ENCODE measurements around the gene NUTM2D.
"Not testable (repeated sequence)": the region's sequence is repeated elsewhere in the genome, so short reads cannot be mapped to it uniquely, and the experiment has no call there.

NUTM2D gene

DNA sequence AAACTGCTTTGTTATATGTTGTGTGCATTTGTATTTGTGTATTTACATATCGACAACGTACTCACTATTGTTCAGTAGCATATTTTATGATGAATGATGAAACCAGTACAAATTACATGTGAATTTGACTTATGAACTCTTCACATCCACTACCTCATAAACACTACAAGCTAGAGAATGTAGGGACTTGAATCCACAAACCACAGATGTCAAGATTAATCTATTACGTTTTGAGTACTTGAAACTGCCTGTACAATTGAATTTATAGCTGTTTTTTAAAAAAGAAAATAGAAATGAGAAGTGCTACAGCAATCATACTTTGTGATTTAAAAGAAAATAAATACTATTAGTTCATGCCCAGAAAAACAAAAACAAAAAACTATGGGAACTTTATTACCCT lies 4.7 kb upstream of the NUTM2D start:
- POLR2A ChIA-PET; H3K27ac ChIP-seq (ENCODE audit: extremely low read depth, low read depth, low read length); CTCF ChIA-PET: not testable (repeated sequence)

DNA sequence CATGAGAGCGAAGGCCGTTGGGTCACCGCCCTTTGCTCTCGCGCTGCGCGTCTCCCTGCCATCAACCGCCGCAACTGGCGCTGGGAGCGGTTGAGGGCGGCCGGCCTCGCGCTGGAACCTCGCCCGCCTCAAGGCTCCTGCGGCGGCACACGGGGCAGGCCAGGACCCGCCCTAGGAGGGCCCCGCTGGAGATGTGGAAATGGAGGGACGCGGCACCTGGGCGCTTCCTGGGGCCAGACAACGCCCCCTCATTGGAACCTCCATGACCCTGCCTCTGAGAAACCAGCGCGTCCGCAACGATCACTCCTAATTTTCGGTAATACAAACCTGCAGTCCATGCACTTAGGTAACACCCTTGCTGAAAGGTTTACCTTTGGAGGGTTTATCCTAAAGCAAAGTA lies 2.4 kb upstream of the NUTM2D start:
- H3K36me3 ChIP-seq (ENCODE audit: control insufficient read depth in 2 of 2, insufficient read depth in 1 of 2, low read length in 2 of 2); POLR2A ChIA-PET; H3K27ac ChIP-seq (ENCODE audit: extremely low read depth, low read depth, low read length); H3K4me3 ChIP-seq (ENCODE audit: low read depth, low read length); H3K4me1 ChIP-seq (ENCODE audit: control insufficient read depth, insufficient read depth, low read length); H3K9me3 ChIP-seq (ENCODE audit: control insufficient read depth, insufficient read depth, low read depth, low read length); CTCF ChIA-PET: not testable (repeated sequence)

More for the DNA sequence above, 4.7 kb upstream of the NUTM2D start:
- H3K4me1 ChIP-seq (ENCODE audit: control insufficient read depth, insufficient read depth, low read length); H3K36me3 ChIP-seq (ENCODE audit: control insufficient read depth in 2 of 2, insufficient read depth in 1 of 2, low read length in 2 of 2); H3K4me3 ChIP-seq (ENCODE audit: low read depth, low read length); H3K9me3 ChIP-seq (ENCODE audit: control insufficient read depth, insufficient read depth, low read depth, low read length): not testable (repeated sequence)
- TF ChIP-seq, protein P1, sequence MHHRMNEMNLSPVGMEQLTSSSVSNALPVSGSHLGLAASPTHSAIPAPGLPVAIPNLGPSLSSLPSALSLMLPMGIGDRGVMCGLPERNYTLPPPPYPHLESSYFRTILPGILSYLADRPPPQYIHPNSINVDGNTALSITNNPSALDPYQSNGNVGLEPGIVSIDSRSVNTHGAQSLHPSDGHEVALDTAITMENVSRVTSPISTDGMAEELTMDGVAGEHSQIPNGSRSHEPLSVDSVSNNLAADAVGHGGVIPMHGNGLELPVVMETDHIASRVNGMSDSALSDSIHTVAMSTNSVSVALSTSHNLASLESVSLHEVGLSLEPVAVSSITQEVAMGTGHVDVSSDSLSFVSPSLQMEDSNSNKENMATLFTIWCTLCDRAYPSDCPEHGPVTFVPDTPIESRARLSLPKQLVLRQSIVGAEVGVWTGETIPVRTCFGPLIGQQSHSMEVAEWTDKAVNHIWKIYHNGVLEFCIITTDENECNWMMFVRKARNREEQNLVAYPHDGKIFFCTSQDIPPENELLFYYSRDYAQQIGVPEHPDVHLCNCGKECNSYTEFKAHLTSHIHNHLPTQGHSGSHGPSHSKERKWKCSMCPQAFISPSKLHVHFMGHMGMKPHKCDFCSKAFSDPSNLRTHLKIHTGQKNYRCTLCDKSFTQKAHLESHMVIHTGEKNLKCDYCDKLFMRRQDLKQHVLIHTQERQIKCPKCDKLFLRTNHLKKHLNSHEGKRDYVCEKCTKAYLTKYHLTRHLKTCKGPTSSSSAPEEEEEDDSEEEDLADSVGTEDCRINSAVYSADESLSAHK (tag by site-specific recombination; IDR thresholded peaks at IDR 0.05) = peak; percentile 79; the same call in 1 of the 2 replicates
- TF ChIP-seq ZNF335 (tag by site-specific recombination; conservative IDR thresholded peaks at IDR 0.05) = peak; percentile 36; the same call in 1 of the 2 replicates

DNA sequence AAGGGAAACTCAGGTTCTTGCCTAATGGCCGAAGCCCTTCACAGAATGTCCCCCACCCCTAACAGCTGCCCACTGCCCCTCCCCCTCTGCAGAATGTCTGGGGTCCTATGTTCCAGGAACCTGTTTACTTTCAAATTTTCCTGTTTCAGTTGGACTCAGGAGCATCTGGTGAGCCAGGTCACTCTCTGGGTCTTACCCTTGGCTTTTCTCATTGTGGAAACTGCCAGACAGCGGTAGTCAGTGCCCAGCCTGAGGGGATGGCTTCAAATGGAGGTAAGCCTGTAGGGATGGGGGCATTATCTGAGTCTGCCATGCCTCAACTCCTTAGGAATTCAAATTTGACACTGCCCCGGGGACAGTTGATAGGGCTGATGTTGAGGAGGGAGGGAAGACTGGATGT lies 615 bp downstream of the NUTM2D start:
- H3K36me3 ChIP-seq (ENCODE audit: control insufficient read depth in 2 of 2, insufficient read depth in 1 of 2, low read length in 2 of 2); H3K9me3 ChIP-seq (ENCODE audit: control insufficient read depth, insufficient read depth, low read depth, low read length); CTCF ChIA-PET; H3K4me1 ChIP-seq (ENCODE audit: control insufficient read depth, insufficient read depth, low read length); H3K27ac ChIP-seq (ENCODE audit: extremely low read depth, low read depth, low read length); H3K4me3 ChIP-seq (ENCODE audit: low read depth, low read length); POLR2A ChIA-PET: not testable (repeated sequence)

DNA sequence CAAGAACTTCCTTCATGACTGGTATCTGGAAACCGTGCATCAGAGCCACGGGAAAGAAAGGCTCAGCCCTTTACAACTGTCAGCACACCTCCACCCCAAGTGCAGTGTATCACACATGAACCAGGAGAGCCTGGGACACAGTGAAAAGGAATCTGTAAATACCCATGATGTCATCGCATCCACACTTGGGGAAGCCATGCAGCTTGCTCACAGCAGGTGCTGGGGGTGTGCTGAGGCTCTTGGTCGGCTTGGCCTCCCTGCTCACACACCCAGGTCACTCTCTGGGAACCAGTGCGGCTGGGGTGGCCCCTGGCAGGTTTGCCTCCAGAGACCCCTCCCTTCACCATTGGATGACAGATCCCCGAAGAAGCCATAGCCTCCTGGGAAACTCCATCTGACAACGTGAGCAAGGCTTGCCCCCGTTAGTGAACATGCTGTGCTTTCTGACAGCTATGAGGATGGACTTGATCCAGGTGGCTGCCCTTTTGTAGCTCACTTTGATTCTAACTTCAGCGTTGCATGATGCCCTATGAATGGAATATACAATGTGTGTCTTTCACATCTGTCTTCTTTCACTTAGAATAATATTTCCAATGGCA lies 12.1 kb downstream of the NUTM2D start:
- POLR2A ChIA-PET; H3K4me3 ChIP-seq (ENCODE audit: low read depth, low read length): not testable (repeated sequence)

DNA sequence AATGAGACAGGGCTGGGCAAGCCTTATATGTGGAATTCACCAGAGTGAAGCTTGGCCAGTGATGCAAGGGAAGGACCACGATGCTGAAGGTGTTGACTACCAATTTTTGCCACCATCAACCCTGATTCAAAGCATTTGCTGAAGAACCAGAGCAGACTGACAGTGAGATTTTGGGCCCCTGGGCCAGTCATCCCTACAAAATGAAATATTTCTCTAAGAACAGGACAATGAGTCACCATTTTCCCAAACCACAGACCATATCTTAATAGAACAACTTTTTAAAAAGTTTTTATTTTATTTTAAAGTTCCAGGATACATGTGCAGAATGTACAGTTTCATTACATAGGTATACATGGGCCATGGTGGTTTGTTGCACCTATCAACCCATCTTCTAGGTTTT lies 16.5 kb downstream of the NUTM2D start:
- H3K27ac ChIP-seq (ENCODE audit: extremely low read depth, low read depth, low read length); POLR2A ChIA-PET; H3K4me1 ChIP-seq (ENCODE audit: control insufficient read depth, insufficient read depth, low read length); CTCF ChIA-PET; H3K9me3 ChIP-seq (ENCODE audit: control insufficient read depth, insufficient read depth, low read depth, low read length); H3K36me3 ChIP-seq (ENCODE audit: control insufficient read depth in 2 of 2, insufficient read depth in 1 of 2, low read length in 2 of 2); H3K4me3 ChIP-seq (ENCODE audit: low read depth, low read length): not testable (repeated sequence)

More for the DNA sequence above, 12.1 kb downstream of the NUTM2D start:
- H3K9me3 ChIP-seq (ENCODE audit: control insufficient read depth, insufficient read depth, low read depth, low read length); CTCF ChIA-PET; H3K36me3 ChIP-seq (ENCODE audit: control insufficient read depth in 2 of 2, insufficient read depth in 1 of 2, low read length in 2 of 2); H3K27ac ChIP-seq (ENCODE audit: extremely low read depth, low read depth, low read length); H3K4me1 ChIP-seq (ENCODE audit: control insufficient read depth, insufficient read depth, low read length): not testable (repeated sequence)

DNA sequence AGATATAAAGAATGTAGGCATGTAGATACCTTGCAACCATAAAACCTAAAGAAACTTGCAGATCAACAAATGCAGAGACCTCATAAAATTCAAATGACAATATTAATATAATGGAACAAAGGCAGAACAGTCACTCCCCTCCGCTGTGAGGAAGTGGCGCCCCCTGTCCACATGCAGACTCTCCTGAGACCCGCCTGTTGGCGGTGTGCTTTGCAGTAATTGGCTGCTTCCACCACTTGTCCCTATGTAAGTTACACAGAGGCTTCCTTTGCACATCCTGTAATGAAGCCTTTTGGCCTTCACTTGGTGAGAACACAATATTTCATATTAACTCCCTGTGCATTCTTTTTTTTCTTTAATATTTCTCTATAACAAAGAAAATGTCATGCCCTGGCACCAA lies 21.6 kb downstream of the NUTM2D start:
- H3K27ac ChIP-seq (ENCODE audit: extremely low read depth, low read depth, low read length); H3K4me3 ChIP-seq (ENCODE audit: low read depth, low read length); H3K9me3 ChIP-seq (ENCODE audit: control insufficient read depth, insufficient read depth, low read depth, low read length); POLR2A ChIA-PET; CTCF ChIA-PET; H3K4me1 ChIP-seq (ENCODE audit: control insufficient read depth, insufficient read depth, low read length); H3K36me3 ChIP-seq (ENCODE audit: control insufficient read depth in 2 of 2, insufficient read depth in 1 of 2, low read length in 2 of 2): not testable (repeated sequence)

DNA sequence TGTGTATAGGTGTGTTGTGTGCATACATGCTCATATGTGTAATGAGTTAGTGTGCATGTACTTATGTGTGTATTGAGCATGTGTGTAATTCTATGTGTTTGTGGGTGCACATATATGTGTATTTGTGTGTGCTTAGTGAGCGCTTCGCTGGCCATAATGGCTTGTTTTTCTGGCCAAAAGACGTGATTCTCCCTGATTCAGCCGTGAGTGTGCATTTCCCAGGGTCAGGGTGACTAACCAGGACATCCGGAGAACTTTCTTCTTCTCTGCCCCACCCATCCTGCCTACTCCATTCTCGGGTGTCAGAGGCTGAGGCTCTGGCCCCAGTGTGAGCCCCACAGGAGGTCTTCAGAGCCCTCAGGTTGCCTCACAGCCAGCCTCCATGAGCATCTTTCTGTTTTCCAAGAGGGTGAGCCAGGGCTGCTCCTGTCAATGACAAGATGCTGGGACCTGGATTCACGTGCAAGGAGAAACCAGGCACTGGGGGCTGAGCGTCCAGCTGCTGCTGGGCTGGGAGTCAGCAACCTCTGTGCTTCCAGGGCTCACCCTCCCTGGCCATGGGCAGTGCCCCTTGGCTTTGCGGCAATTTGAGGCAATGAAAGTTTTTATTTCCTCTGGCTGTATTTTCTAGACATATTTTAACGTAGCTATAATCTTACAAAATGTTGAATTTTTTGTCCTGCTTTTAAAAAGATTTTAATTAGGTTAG lies 25.8 kb downstream of the NUTM2D start:
- H3K4me3 ChIP-seq (ENCODE audit: low read depth, low read length); H3K9me3 ChIP-seq (ENCODE audit: control insufficient read depth, insufficient read depth, low read depth, low read length); H3K4me1 ChIP-seq (ENCODE audit: control insufficient read depth, insufficient read depth, low read length); POLR2A ChIA-PET; H3K27ac ChIP-seq (ENCODE audit: extremely low read depth, low read depth, low read length); H3K36me3 ChIP-seq (ENCODE audit: control insufficient read depth in 2 of 2, insufficient read depth in 1 of 2, low read length in 2 of 2): not testable (repeated sequence)
- CTCF ChIA-PET = interaction anchor here (0.7 kb wide), 1 partner anchor 879 kb away, joined by 5 read pairs; no protein-coding TSS in a partner anchor

DNA sequence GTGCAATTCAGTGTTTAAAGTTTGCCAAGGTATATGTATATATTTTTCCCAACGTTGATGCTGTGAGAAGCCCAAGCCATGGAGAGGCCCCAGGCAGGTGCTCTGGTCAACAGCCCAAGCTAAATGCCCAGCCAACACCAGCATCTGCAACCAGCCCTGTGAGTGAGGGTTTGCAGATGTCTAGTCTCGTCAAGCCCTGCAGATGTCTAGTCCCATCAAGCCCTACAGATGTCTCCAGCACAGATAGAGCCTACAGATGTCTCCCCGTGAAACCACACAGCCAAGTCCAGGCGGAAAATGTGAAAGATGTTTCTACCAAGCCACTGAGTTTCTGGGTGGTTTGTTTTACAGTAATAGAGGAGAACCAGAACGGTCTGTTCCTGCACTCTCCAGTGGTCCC lies 26.7 kb downstream of the NUTM2D start:
- H3K4me3 ChIP-seq (ENCODE audit: low read depth, low read length); POLR2A ChIA-PET; H3K4me1 ChIP-seq (ENCODE audit: control insufficient read depth, insufficient read depth, low read length); H3K36me3 ChIP-seq (ENCODE audit: control insufficient read depth in 2 of 2, insufficient read depth in 1 of 2, low read length in 2 of 2); H3K27ac ChIP-seq (ENCODE audit: extremely low read depth, low read depth, low read length); H3K9me3 ChIP-seq (ENCODE audit: control insufficient read depth, insufficient read depth, low read depth, low read length); CTCF ChIA-PET: not testable (repeated sequence)

DNA sequence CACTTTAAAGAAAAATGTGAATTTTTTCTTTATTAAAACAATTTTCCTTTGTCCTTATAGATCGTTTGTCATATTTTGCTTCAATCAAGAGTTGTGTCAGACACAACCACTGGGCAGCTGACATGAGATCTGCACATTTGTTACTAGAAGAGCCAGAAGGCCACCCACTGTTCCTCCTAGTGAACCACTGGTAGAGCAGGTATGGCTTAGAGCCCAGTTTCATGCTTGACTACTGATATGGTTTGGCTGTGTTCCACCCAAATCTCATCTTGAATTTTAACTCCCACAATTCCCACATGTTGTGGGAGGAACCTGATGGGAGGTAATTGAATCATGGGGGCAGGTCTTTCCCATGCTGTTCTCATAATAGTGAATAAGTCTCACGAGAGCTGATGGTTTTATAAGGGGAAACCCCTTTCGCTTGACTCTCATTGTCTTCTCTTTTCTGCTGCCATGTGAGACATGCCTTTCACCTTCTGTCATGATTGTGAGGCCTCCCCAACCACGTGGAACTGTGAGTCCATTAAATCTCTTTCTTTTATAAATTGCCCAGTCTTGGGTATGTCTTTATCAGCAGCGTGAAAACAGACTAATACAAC lies 28.3 kb downstream of the NUTM2D start:
- CTCF ChIA-PET; H3K4me1 ChIP-seq (ENCODE audit: control insufficient read depth, insufficient read depth, low read length); H3K9me3 ChIP-seq (ENCODE audit: control insufficient read depth, insufficient read depth, low read depth, low read length); POLR2A ChIA-PET; H3K4me3 ChIP-seq (ENCODE audit: low read depth, low read length); H3K27ac ChIP-seq (ENCODE audit: extremely low read depth, low read depth, low read length); H3K36me3 ChIP-seq (ENCODE audit: control insufficient read depth in 2 of 2, insufficient read depth in 1 of 2, low read length in 2 of 2): not testable (repeated sequence)

DNA sequence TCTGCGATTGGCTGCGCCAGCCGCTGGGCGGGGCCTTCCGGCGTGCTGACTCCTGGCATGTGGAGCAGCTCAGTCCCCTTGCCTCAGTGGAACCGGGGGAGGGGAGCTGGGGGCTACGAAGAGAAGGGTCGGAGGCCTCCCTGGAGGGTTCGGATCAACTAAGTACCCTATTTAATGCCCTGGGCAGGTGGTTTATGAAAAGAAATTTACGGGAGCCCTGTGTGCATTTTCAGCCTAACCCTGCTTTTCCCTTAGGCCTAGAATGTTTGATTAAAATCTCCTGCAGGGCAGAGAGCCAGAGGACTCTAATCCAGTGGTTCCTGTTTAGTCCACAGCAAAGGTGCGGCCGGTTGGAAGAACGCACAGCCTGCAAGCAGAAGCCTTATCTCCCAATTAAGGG lies 33.8 kb downstream of the NUTM2D start:
- H3K27ac ChIP-seq (ENCODE audit: extremely low read depth, low read depth, low read length); H3K4me3 ChIP-seq (ENCODE audit: low read depth, low read length); POLR2A ChIA-PET; H3K36me3 ChIP-seq (ENCODE audit: control insufficient read depth in 2 of 2, insufficient read depth in 1 of 2, low read length in 2 of 2); H3K9me3 ChIP-seq (ENCODE audit: control insufficient read depth, insufficient read depth, low read depth, low read length); H3K4me1 ChIP-seq (ENCODE audit: control insufficient read depth, insufficient read depth, low read length); CTCF ChIA-PET: not testable (repeated sequence)
